ENCODE measurements around the gene SPTBN5.

GRCh38 chr15:41893422-41894250, at the start of gene SPTBN5:
- TF ChIP-seq POLR2A (IDR thresholded peaks at IDR 0.05; ENCODE audit: low read depth), result no peak
- no peak for TF ChIP-seq CTCF (IDR thresholded peaks at IDR 0.05)
- TF ChIP-seq EP300 (IDR thresholded peaks at IDR 0.05), result no peak

Measured in esophagus muscularis mucosa (tissue), 4 donors.